Measurements from ENCODE around the gene RTL3.

The RTL3 gene

GRCh38 chrX:78665342-78665741, 6.2 kb upstream of the RTL3 start:
- Histone ChIP-seq H3K4me3 (ENCODE audit: low read length) (no peak overlapping the region), H3K9ac (ENCODE audit: low read length) (no peak overlapping the region), H2AFZ (ENCODE audit: low read depth, low read length) (no peak overlapping the region), H3K27ac (ENCODE audit: low read length) (no peak overlapping the region), H3K9me3 (ENCODE audit: insufficient read depth, low read length) (no peaks in the 10 kb centered on the region), H3K4me2 (ENCODE audit: low read length) (no peak overlapping the region), H3K4me1 (ENCODE audit: low read length) (no peaks in the 10 kb centered on the region), H3K27me3 (ENCODE audit: low read depth, low read length) (no peaks in the 10 kb centered on the region), H3K36me3 (replicated peaks; ENCODE audit: low read depth, low read length) (no peaks in the 10 kb centered on the region), H3K79me2 (ENCODE audit: low read length) (no peaks in the 10 kb centered on the region), H4K20me1 (ENCODE audit: insufficient read depth, low read length) (no peaks in the 10 kb centered on the region)
- TF ChIP-seq EZH2phosphoT487 (IDR thresholded peaks at IDR 0.05; ENCODE audit: low read depth) (no peak), CTCF (IDR thresholded peaks at IDR 0.05; ENCODE audit: low read depth, low read length) (no peak)

GRCh38 chrX:78661836-78662235, 2.7 kb upstream of the RTL3 start:
- no peak for TF ChIP-seq EZH2phosphoT487 (IDR thresholded peaks at IDR 0.05; ENCODE audit: low read depth)
- TF ChIP-seq CTCF (IDR thresholded peaks at IDR 0.05; ENCODE audit: low read depth, low read length), result no peak
- no peaks in the 10 kb centered on the region for H3K9me3 ChIP-seq (ENCODE audit: insufficient read depth, low read length)
- no peak overlapping the region for H3K4me2 ChIP-seq (ENCODE audit: low read length)
- H3K4me3 ChIP-seq (ENCODE audit: low read length), result no peak overlapping the region
- no peak overlapping the region for H3K9ac ChIP-seq (ENCODE audit: low read length)
- no peak overlapping the region for H2AFZ ChIP-seq (ENCODE audit: low read depth, low read length)
- H3K27me3 ChIP-seq (ENCODE audit: low read depth, low read length), result no peaks in the 10 kb centered on the region
- no peaks in the 10 kb centered on the region for H4K20me1 ChIP-seq (ENCODE audit: insufficient read depth, low read length)
- H3K27ac ChIP-seq (ENCODE audit: low read length), result no peak overlapping the region
- no peaks in the 10 kb centered on the region for H3K79me2 ChIP-seq (ENCODE audit: low read length)
- no peaks in the 10 kb centered on the region for H3K4me1 ChIP-seq (ENCODE audit: low read length)
- no peaks in the 10 kb centered on the region for H3K36me3 ChIP-seq (replicated peaks; ENCODE audit: low read depth, low read length)

- no peak overlapping the region for H3K27ac ChIP-seq (ENCODE audit: low read length)
- no peaks in the 10 kb centered on the region for H3K36me3 ChIP-seq (replicated peaks; ENCODE audit: low read depth, low read length)
Measured at GRCh38 chrX:78659955-78660354, 827 bp upstream of the RTL3 start.

GRCh38 chrX:78658414-78658813, 714 bp downstream of the RTL3 start:
- Histone ChIP-seq H3K9me3 (ENCODE audit: insufficient read depth, low read length) (no peaks in the 10 kb centered on the region), H3K36me3 (replicated peaks; ENCODE audit: low read depth, low read length) (no peaks in the 10 kb centered on the region), H3K4me3 (ENCODE audit: low read length) (no peak overlapping the region), H4K20me1 (ENCODE audit: insufficient read depth, low read length) (no peaks in the 10 kb centered on the region), H3K79me2 (ENCODE audit: low read length) (no peaks in the 10 kb centered on the region), H3K4me1 (ENCODE audit: low read length) (0 out of 2 replicates have a peak, but pooled peaks cover under 1% of the 10 kb centered on the region), H2AFZ (ENCODE audit: low read depth, low read length) (no peak overlapping the region), H3K9ac (ENCODE audit: low read length) (no peak overlapping the region), H3K27me3 (ENCODE audit: low read depth, low read length) (no peaks in the 10 kb centered on the region), H3K27ac (ENCODE audit: low read length) (no peak overlapping the region), H3K4me2 (ENCODE audit: low read length) (no peak overlapping the region)
- TF ChIP-seq CTCF (IDR thresholded peaks at IDR 0.05; ENCODE audit: low read depth, low read length), result no peak
- no peak for TF ChIP-seq EZH2phosphoT487 (IDR thresholded peaks at IDR 0.05; ENCODE audit: low read depth)

More at GRCh38 chrX:78659955-78660354, 827 bp upstream of the RTL3 start:
- Histone ChIP-seq H3K9ac (ENCODE audit: low read length) (no peak overlapping the region), H3K4me3 (ENCODE audit: low read length) (no peak overlapping the region), H3K79me2 (ENCODE audit: low read length) (no peaks in the 10 kb centered on the region), H3K27me3 (ENCODE audit: low read depth, low read length) (no peaks in the 10 kb centered on the region), H3K9me3 (ENCODE audit: insufficient read depth, low read length) (no peaks in the 10 kb centered on the region), H3K4me1 (ENCODE audit: low read length) (no peaks in the 10 kb centered on the region), H3K4me2 (ENCODE audit: low read length) (no peak overlapping the region), H2AFZ (ENCODE audit: low read depth, low read length) (no peak overlapping the region), H4K20me1 (ENCODE audit: insufficient read depth, low read length) (no peaks in the 10 kb centered on the region)
- TF ChIP-seq EZH2phosphoT487 (IDR thresholded peaks at IDR 0.05; ENCODE audit: low read depth) (no peak), CTCF (IDR thresholded peaks at IDR 0.05; ENCODE audit: low read depth, low read length) (no peak)
